Ramos (cell line): Measurements from ENCODE around the gene HOXB8.

Experiments used
- in situ Hi-C: fragments of 300-500 bp; cut with MboI; formaldehyde crosslinking; loops from one replicate; pipeline ENCODE4 v1.14.3; 2022; ENCODE audit warnings: low sequenced_read_pairs; ENCODE audit not compliant: unreplicated experiment

The HOXB8 gene

GRCh38 chr17:48615047-48615962 is at the start of gene HOXB8:
Gene HOXB8 (minus strand): TSS chr17:48615292. CDS start chr17:48614704, 588 bp downstream.
- in situ Hi-C loops = no loop called here

GRCh38 chr17:48663134-48663924 is 48.2 kb upstream of the HOXB8 start:
- in situ Hi-C loops = no loop called here

GRCh38 chr17:48655913-48656312 is 40.8 kb upstream of the HOXB8 start:
- in situ Hi-C loops = no loop called here

- in situ Hi-C loops = no loop called here
Measured at GRCh38 chr17:48649741-48650140, 34.6 kb upstream of the HOXB8 start.

GRCh38 chr17:48647963-48648245 is 32.8 kb upstream of the HOXB8 start:
- in situ Hi-C loops = no loop called here

DNA sequence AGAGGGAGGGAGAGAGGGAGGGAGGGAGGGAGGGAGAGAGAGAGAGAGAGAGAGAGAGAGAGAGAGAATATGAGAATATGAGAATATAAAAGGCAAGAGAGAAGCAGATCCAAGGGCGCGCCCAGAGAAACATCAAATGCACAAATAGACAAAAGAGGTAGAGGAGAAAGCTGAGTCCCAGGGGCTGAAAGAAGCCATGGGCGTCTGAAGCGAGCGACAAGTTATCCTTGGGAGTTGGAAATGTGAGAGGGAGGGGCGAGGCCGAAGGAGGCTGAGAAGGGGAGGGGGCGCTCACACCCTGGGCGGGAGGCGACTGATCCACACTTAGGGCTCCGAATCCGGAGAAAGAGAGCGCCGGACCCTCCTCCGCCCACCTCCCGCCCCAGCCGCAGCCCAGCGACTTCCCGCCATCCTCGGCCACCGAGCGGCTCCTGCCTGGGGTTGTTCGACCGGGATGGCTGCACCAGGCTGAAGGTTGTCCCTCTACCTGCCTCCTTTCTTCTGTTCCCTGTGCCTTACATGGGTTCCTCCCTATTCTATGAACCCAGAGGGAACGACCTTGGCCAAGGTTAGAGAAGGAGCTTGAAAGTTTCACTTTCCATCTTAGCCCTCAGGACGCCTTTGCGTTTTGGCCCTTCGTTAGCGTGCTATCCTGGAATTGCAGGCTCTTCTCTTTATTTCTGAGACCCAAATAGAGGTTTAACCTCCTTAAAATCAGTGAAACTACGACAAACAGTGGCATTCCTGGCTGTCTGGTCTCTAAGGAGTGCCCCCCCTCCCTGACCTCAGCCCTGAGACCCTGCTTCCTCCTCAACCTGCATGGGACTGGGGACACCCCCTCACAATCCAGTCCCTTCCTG is 32.2 kb upstream of the HOXB8 start:
- in situ Hi-C loops = no loop called here

- in situ Hi-C loops = no loop called here
Measured at GRCh38 chr17:48646183-48647102, 31.4 kb upstream of the HOXB8 start.

DNA sequence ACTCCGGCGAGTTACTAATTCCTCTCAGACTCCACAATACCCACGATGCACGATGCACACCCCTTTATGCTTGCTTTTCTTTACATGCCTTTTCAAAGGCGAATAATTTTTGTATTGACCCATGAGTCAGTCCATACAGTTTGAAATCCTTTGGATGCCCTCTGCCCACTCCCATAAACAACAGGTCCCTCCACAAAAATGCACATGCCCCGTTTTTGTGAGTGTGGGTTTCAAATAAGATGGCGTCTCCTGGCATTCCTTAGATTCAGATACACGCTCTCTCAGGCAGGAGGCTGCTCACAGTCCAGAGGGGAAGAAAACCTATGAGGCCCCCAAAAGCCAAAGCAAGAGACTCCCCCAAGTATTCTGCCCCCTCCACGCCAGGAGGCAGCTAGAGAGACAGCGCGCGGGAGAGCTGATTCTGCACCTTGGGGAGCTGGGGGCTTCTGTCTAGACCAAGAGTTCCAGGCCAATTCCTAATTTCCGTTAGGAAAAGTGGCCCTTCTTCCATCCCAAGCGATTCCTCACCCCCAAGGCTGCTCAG is 30.6 kb upstream of the HOXB8 start:
- in situ Hi-C loops = no loop called here

DNA sequence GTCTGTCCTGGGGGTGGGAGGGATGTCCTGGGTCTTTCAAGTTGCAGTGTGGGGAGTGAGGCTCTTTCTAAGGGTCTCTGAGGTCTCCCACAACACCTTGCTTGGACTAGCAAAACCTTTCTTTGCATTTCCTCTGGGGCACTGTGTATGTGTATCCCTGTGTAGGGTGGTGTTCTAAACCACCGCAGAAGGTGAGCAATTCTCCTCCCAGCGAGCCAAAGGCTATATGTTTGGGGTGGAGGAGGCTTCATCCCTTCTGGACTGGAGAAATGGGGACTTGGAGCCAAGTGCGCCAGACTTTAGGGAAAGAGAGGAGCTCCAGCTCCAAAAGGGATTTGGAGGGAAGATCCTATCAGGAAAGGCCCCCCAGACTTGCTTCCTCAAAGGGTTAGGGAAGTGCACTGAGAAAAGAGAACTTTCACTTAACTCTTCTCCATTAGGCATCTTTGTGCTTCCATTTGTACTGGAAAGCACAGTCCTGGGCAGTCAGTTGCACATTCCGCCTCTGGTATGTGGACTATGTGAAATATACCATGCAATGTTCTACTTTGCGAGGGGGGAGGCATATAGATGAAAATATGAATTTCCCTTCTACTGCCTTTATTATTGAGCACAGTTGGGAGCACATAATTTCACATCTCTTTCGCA is 29.9 kb upstream of the HOXB8 start:
- in situ Hi-C loops = no loop called here

GRCh38 chr17:48644159-48644558 is 29.1 kb upstream of the HOXB8 start:
- in situ Hi-C loops = no loop called here

DNA sequence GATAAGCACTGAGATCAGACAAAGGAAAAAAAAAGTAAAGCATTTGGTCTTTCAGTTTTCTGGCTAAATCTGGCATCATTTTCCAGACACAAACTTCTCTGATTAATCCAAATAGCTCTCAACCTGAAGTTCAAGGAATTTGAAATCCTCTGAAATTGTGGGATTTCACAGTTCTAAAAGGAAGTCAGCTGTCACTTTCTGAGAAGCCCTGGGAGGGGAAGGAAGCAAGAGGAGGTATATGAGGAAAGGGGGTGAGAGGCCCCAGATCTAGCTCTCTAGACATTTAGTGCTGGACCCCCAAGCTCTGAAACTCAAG is 28.6 kb upstream of the HOXB8 start:
- in situ Hi-C loops = no loop called here

- in situ Hi-C loops = no loop called here
Measured at GRCh38 chr17:48642843-48643696, 28.0 kb upstream of the HOXB8 start.

DNA sequence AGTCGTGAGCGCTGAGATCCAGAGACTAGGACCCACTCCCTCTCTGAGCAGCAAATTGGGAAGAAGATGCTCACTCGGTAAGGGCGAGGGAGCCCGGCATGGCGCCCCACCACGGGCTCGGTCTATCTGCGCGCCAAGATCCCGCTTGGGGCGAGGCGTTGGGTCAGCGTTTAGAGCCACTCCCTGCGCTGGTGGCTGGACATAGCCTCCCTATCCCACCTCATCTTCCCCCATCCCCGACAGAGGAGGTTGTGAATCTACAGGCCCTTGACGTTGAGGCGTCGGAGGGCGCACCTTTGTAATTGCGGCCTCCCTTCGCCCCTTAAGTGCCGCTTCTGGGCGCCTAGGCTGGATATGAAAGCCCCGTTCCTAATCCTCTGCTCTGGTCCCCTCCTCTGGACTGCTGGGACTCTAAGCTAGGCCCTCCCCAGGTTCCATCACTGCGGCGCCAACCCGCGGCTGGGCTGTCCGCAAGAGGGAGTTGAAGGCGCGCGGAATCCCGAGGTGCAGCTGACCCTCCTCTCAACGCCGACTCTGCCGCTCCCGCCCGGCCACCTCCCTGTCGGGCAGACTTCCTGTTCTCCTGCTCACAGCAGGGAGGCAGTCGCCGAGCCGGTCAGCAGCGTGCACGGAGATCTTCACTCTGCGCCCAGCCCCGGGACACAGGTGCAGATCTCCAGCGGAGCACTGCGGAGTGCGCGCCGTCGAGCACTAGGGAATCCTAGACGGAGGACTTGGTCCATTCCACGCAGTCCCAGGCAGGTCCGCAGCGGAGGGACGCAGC is 27.2 kb upstream of the HOXB8 start:
- in situ Hi-C loops = no loop called here

GRCh38 chr17:48641541-48642058 is 26.5 kb upstream of the HOXB8 start:
- in situ Hi-C loops = no loop called here

DNA sequence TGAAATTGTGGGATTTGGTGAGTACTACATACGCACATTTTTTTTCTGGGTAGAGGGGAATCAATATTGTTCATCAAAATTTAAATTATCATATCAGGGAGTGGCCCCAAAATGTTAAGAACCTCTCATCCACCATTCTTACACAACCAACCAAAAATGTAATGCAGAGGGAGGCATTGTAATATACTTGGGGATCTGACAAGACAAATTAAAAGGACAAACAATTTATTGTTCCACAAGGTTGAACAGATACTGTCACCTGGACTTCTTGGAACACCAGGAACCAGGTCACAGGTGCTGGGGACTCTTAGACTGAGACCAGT is 25.7 kb upstream of the HOXB8 start:
- in situ Hi-C loops = no loop called here

GRCh38 chr17:48639982-48640857 is 25.1 kb upstream of the HOXB8 start:
- in situ Hi-C loops = no loop called here
